Neural cell (in vitro differentiated cells): ENCODE results near the gene FNDC8. TPM values are rescaled to one million over a fixed set of nuclear protein-coding genes. Genes with fewer than 3 reads are reported as not detected.

Source experiments
- H2AFZ ChIP-seq: fragments of 200-600, 300-800 bp; sonication (generic), shearing (Covaris generic); 2 replicates; pipeline ENCODE4 v1.6.0; 2014; ENCODE audit warnings: low read depth, mild to moderate bottlenecking, antibody characterized with exemption, low read length, moderate library complexity
- H3F3A ChIP-seq: fragments of 200-600 bp; shearing (Covaris generic); 2 replicates; pipeline ENCODE4 v1.6.1; 2016; ENCODE audit warnings: mild to moderate bottlenecking, moderate library complexity, mixed read lengths, antibody characterized with exemption, low read length; ENCODE audit not compliant: insufficient read depth, poor library complexity, severe bottlenecking
- H3K27ac ChIP-seq: fragments of 200-600, 300-800 bp; sonication (generic), shearing (Covaris generic); 2 replicates; pipeline ENCODE4 v1.5.1; 2014; ENCODE audit warnings: mild to moderate bottlenecking, low read length, moderate library complexity
- H3K27me3 ChIP-seq: fragments of 300-800, 200-600 bp; sonication (generic), shearing (Covaris generic); 2 replicates; pipeline ENCODE4 v1.6.0; 2014; ENCODE audit warnings: mild to moderate bottlenecking, low read depth, low read length, moderate library complexity; ENCODE audit not compliant: insufficient read depth
- H3K36me3 ChIP-seq: fragments of 300-800, 200-600 bp; sonication (generic), shearing (Covaris generic); 2 replicates; pipeline ENCODE4 v1.5.1; 2014; ENCODE audit warnings: mild to moderate bottlenecking, antibody characterized with exemption, low read length, moderate library complexity; ENCODE audit not compliant: insufficient read depth
- H3K4me2 ChIP-seq: fragments of 300-800, 200-600 bp; sonication (generic), shearing (Covaris generic); 2 replicates; pipeline ENCODE4 v1.6.0; 2014; ENCODE audit warnings: mild to moderate bottlenecking, low read length
- H3K4me3 ChIP-seq: fragments of 300-800, 200-600 bp; sonication (generic), shearing (Covaris generic); 2 replicates; pipeline ENCODE4 v1.5.1; 2014; ENCODE audit warnings: mild to moderate bottlenecking, low read length, moderate library complexity
- H3K79me2 ChIP-seq: fragments of 200-600 bp; shearing (Covaris generic); replicated peaks from 2 replicates; pipeline ENCODE4 v1.6.0; 2014; ENCODE audit warnings: mild to moderate bottlenecking, low read length, moderate library complexity; ENCODE audit not compliant: insufficient read depth
- H3K9ac ChIP-seq: fragments of 300-800, 200-600 bp; sonication (generic), shearing (Covaris generic); 2 replicates; pipeline ENCODE4 v1.6.1; 2016; ENCODE audit warnings: mild to moderate bottlenecking, low read length, mixed read lengths
- H3K9me2 ChIP-seq: fragments of 200-600 bp; shearing (Covaris generic); 2 replicates; pipeline ENCODE4 v1.6.1; 2016; ENCODE audit warnings: mild to moderate bottlenecking, low read length, mixed read lengths; ENCODE audit not compliant: insufficient read depth
- H3K9me3 ChIP-seq: fragments of 200-600, 300-800 bp; sonication (generic), shearing (Covaris generic); 2 replicates; pipeline ENCODE4 v1.6.1; 2016; ENCODE audit warnings: mild to moderate bottlenecking, mixed run types, low read length, moderate library complexity, mixed read lengths
- H4K20me1 ChIP-seq: fragments of 200-600 bp; shearing (Covaris generic); 2 replicates; pipeline ENCODE4 v1.6.1; 2016; ENCODE audit warnings: mild to moderate bottlenecking, mixed run types; ENCODE audit not compliant: insufficient read depth
- EP300 ChIP-seq: fragments of 450-650 bp; conservative IDR thresholded peaks from 2 replicates; pipeline ENCODE4 v1.6.1; 2014; ENCODE audit warnings: antibody characterized with exemption, mild to moderate bottlenecking, moderate library complexity; ENCODE audit not compliant: poor library complexity, severe bottlenecking
- EZH2 ChIP-seq: fragments of 200-600, 300-800 bp; shearing (Covaris generic), sonication (generic); IDR thresholded peaks from 2 replicates; pipeline ENCODE4 v1.6.1; 2014; ENCODE audit warnings: antibody characterized with exemption, low read length, borderline replicate concordance, mild to moderate bottlenecking; ENCODE audit not compliant: insufficient read depth, poor library complexity, severe bottlenecking
- MXI1 ChIP-seq: fragments of 450-650 bp; conservative IDR thresholded peaks from 2 replicates; pipeline ENCODE4 v1.6.1; 2014; ENCODE audit warnings: antibody characterized with exemption, mild to moderate bottlenecking; ENCODE audit not compliant: poor library complexity, severe bottlenecking
- POLR2AphosphoS5 ChIP-seq: IDR thresholded peaks from 2 replicates; pipeline ENCODE4 v1.6.1; 2012
- RAD21 ChIP-seq: fragments of 450-650 bp; conservative IDR thresholded peaks from 2 replicates; pipeline ENCODE4 v1.6.1; 2014; ENCODE audit warnings: antibody characterized with exemption, mild to moderate bottlenecking, moderate library complexity
- SMC3 ChIP-seq: fragments of 450-650 bp; conservative IDR thresholded peaks from 2 replicates; pipeline ENCODE4 v1.6.1; 2014; ENCODE audit warnings: antibody characterized with exemption, mild to moderate bottlenecking, moderate library complexity; ENCODE audit not compliant: poor library complexity
- TAF1 ChIP-seq: IDR thresholded peaks from 2 replicates; pipeline ENCODE4 v1.6.1; 2012; ENCODE audit warnings: low read depth
- polyA plus RNA-seq: library from polyadenylated mRNA; depleted of rRNA; stranded (reverse); fragments of >200 nt; gene quantifications from 2 replicates; pipeline ENCODE4 v1.2.3, GENCODE V29; 2014
- TF ChIP-seq, protein P1 (sequence below): IDR thresholded peaks from 2 replicates; pipeline ENCODE4 v1.6.1; 2012; ENCODE audit warnings: borderline replicate concordance
- TF ChIP-seq, protein P2 (sequence below): fragments of 450-650 bp; IDR thresholded peaks from 2 replicates; pipeline ENCODE4 v1.5.1; 2014; ENCODE audit warnings: antibody characterized with exemption, mild to moderate bottlenecking, moderate library complexity; ENCODE audit not compliant: poor library complexity, severe bottlenecking

FNDC8 gene
- polyA plus RNA-seq, 1 donor from 2014 or later: not detected

DNA sequence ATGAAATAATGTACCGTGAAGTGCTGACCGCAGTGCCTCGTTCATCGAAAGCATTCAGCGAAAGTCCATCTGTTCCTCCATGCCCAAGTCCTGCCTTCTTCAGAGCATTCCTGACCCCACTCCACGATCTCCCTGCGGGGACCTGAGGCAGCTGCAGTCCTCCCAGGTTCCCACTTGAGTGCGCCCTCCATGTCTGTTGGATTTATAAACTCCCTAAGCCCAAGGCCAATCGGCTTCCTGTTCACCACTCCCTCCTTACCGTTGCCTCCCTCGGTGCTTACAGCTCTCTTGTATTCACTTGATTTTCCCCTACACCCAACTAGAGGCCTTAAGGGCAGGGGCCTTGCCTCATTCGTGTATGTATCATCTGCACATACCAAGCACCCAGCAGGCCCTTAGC is 4.6 kb upstream of the FNDC8 start:
- H3K9me2 ChIP-seq: no peaks in the 10 kb centered on the region
- no peaks in the 10 kb centered on the region for H3K79me2 ChIP-seq
- no peaks in the 10 kb centered on the region for H3K27me3 ChIP-seq
- no peaks in the 10 kb centered on the region for H3F3A ChIP-seq
- H3K4me3 ChIP-seq: no peak overlapping the region
- no peak overlapping the region for H3K27ac ChIP-seq
- TF ChIP-seq SMC3: no peak
- no peak for TF ChIP-seq TAF1
- no peak for TF ChIP-seq EZH2
- TF ChIP-seq, protein P1, sequence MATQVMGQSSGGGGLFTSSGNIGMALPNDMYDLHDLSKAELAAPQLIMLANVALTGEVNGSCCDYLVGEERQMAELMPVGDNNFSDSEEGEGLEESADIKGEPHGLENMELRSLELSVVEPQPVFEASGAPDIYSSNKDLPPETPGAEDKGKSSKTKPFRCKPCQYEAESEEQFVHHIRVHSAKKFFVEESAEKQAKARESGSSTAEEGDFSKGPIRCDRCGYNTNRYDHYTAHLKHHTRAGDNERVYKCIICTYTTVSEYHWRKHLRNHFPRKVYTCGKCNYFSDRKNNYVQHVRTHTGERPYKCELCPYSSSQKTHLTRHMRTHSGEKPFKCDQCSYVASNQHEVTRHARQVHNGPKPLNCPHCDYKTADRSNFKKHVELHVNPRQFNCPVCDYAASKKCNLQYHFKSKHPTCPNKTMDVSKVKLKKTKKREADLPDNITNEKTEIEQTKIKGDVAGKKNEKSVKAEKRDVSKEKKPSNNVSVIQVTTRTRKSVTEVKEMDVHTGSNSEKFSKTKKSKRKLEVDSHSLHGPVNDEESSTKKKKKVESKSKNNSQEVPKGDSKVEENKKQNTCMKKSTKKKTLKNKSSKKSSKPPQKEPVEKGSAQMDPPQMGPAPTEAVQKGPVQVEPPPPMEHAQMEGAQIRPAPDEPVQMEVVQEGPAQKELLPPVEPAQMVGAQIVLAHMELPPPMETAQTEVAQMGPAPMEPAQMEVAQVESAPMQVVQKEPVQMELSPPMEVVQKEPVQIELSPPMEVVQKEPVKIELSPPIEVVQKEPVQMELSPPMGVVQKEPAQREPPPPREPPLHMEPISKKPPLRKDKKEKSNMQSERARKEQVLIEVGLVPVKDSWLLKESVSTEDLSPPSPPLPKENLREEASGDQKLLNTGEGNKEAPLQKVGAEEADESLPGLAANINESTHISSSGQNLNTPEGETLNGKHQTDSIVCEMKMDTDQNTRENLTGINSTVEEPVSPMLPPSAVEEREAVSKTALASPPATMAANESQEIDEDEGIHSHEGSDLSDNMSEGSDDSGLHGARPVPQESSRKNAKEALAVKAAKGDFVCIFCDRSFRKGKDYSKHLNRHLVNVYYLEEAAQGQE: no peak
- no peak for TF ChIP-seq MXI1
- no peak for TF ChIP-seq POLR2AphosphoS5
- TF ChIP-seq, protein P2, sequence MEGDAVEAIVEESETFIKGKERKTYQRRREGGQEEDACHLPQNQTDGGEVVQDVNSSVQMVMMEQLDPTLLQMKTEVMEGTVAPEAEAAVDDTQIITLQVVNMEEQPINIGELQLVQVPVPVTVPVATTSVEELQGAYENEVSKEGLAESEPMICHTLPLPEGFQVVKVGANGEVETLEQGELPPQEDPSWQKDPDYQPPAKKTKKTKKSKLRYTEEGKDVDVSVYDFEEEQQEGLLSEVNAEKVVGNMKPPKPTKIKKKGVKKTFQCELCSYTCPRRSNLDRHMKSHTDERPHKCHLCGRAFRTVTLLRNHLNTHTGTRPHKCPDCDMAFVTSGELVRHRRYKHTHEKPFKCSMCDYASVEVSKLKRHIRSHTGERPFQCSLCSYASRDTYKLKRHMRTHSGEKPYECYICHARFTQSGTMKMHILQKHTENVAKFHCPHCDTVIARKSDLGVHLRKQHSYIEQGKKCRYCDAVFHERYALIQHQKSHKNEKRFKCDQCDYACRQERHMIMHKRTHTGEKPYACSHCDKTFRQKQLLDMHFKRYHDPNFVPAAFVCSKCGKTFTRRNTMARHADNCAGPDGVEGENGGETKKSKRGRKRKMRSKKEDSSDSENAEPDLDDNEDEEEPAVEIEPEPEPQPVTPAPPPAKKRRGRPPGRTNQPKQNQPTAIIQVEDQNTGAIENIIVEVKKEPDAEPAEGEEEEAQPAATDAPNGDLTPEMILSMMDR: no peak
- TF ChIP-seq EP300: no peak
- no peak for TF ChIP-seq RAD21
- H2AFZ ChIP-seq: no peak overlapping the region
- no peaks in the 10 kb centered on the region for H3K9me3 ChIP-seq
- no peak overlapping the region for H3K4me2 ChIP-seq
- H3K36me3 ChIP-seq: no peaks in the 10 kb centered on the region
- H3K9ac ChIP-seq: no peak overlapping the region
- no peaks in the 10 kb centered on the region for H4K20me1 ChIP-seq

DNA sequence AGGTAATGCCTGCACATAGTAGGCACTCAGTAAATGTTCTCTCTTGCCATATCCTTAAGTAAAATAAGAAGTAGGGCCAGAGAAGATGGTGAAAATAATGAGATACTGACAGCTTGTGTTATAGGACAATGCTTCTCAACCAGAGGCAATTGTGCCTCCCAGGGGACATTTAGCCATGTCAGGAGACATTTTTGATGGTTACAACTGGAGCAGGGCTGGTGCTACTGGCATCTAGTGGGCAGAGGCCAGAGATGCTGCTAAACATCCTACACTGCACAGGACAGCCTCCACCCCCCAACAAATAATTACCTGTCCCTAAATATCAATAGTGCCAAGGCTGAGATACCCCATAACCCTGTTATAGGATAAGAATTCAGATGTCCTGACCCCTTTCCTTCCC is 3.4 kb upstream of the FNDC8 start:
- TF ChIP-seq, protein P1: no peak
- H3K4me3 ChIP-seq: peak overlapping the region; percentile 89
- no peak overlapping the region for H3K4me2 ChIP-seq
- H2AFZ ChIP-seq: no peak overlapping the region
- H3K27ac ChIP-seq: no peak overlapping the region
- no peaks in the 10 kb centered on the region for H4K20me1 ChIP-seq
- H3K27me3 ChIP-seq: no peaks in the 10 kb centered on the region
- H3K79me2 ChIP-seq: no peaks in the 10 kb centered on the region
- H3K9me3 ChIP-seq: no peaks in the 10 kb centered on the region
- H3K9me2 ChIP-seq: no peaks in the 10 kb centered on the region
- H3K9ac ChIP-seq: no peak overlapping the region
- no peaks in the 10 kb centered on the region for H3F3A ChIP-seq
- no peaks in the 10 kb centered on the region for H3K36me3 ChIP-seq
